NCI-H446 (cell line): ENCODE measurements around the gene SEL1L3.

Experiments
- DNase-seq, 2 experiments: peaks; one replicate each; lab custom pipeline; 2025; lab: John Stamatoyannopoulos, UW

SEL1L3 gene

DNA sequence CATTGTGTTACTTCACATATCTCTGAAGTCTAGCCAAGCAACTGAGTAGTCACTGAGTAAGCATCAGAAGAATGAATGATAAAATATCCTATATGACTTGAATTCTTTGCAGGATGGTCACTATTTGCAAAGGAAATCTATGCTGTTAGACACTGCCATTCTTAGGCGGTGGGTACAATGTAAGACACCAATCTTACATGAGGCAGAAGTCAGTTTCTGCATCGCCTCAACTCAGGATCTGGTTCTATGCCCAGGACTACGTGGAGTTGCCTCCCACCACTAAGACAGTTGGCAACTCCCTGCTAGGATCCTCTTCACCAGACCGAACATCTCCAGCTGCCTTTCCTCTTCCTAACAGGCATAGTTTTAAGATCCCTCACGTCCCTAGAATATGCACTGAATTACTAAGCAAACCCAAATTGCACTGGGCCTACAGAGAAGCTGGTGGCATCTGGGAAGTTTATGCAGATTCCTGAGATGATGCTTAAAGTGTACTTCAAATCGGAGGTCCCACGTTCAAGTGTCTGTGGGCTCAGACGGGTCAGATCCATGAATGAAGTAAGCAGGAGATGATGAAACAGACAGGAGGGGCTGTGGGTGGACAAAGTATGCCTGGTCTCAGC is 45.6 kb downstream of the SEL1L3 start:
- no peak for DNase-seq

DNA sequence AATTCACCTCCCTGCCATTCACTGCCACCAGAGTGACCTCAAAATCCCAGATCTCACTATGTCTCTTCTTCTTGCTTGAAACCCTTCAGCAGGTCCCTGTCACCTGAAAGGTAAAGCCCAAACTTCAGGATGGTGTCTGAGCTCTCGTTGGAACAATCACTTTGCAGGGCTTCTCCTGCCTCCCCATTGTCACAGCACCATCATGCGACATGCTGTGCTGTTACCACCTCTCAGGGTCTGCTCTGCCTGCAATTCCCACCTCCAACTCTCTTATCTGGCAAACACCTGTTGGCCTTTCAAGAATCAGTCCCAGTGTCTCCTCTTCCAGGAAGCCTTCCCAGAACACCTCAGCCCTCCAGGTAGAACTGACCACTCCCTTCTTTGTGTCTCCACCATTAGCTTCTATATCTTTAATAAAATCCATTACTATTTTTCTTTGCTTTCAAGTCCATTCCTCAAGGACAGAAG is 46.2 kb downstream of the SEL1L3 start:
- no peak for DNase-seq

GRCh38 chr4:25815586-25815985 is 47.2 kb downstream of the SEL1L3 start:
- DNase-seq: no peak

DNA sequence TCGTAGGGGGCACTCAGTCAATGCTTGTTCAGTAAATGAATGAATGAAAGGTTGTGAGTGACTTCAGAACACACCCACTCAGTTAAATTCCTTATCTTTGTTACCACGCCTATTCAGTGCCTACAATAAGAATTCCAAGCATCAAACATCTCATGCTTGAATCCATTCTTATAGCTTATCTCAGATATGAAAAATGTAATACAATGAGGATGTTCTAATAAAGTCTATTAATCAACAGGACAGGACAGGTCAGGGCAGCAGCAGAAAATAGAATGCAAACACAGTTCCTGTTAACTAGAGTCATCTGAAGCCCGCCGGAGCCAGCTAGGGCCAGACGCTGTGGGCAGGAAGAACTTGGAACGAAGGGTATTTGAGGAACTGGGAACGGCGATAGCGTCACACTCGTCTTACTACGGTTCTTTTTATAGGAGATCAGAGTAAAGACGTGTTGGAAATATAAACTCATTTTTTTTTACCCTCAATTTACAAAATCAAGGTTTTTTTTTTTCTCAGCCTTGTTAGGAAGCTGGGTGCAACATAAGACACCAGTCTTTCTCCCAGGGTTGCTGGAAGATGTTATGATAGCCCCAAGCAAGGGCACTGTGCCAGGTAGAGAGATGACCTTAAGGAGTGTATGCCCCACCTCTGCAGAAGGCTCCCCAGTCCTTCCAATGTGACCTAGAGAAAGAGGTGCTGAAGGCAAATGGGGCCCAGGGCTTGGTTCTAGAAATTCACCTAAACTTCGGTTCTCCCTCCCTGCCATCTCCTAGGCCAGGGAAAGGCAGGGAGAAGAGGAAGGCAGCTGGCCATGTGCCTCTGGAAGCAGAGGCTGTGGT is 48.3 kb downstream of the SEL1L3 start:
- no peak for DNase-seq

GRCh38 chr4:25813448-25814106 is 49.2 kb downstream of the SEL1L3 start:
- peak; percentile 6 to 25 for DNase-seq

GRCh38 chr4:25811841-25812240 is 50.9 kb downstream of the SEL1L3 start:
- no peak for DNase-seq

- no peak for DNase-seq
Observed at GRCh38 chr4:25811374-25811690, 51.5 kb downstream of the SEL1L3 start.

DNA sequence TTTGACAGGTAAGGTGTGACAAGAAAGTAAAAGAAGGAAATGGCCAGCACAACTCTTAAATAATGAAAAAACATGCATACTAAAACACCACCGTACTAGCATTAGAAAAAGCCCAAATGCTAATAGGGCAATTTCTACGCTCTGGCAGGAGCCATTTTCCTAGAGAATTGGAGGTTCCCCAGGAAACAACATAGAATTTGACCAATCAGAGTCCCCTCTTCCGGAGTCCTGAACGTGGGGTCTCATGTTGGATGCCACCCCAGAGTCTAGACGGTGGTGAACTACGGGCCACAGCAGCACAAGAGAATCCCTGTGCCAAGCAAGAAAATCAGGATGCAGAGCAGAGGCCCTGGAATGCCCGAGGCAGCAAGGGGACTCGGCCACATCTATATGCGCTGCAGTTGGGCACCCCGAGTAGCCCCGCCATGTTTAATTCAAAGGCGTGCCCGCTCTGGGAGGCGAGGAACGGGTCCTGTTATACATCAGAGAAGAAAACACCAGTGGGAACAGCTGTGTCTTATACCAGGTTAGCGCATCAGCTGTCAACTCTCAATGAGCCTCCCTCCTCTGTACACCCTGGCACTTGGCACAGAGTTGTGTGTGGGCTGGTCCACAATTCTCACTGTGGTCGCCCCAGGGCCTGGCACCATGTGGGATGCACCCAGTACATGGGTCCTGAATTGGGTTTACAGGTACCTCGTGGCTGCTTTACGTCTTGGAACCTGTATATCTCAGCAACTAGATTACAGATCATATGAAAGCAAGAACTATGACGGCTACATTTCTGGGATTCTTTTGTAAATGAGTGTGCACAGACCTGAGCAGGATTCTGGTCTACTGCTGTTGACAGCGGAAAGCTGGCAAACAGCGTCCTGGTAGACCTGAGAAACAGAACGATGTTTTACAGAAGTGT is 52.1 kb downstream of the SEL1L3 start:
- no peak for DNase-seq

DNA sequence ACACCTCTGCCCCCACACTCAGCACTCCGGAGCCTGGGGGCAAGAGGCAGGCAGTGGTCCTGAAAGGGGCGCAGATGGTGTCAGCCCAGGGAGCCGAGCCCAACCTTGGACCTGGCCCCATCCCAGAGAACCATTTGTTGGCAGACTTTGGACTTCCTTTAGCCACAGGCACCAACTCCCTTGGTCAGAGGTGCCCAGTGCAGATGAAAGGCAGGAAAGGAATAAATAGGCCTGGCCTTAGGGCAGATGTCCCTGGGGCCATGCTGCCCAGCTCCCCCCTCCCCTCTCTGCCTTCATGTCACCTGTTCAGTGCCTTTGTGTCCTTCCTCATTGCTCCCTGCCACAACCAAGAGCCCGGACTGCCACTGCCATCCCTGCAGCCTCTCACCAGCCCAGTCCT is 52.8 kb downstream of the SEL1L3 start:
- DNase-seq: no peak

DNA sequence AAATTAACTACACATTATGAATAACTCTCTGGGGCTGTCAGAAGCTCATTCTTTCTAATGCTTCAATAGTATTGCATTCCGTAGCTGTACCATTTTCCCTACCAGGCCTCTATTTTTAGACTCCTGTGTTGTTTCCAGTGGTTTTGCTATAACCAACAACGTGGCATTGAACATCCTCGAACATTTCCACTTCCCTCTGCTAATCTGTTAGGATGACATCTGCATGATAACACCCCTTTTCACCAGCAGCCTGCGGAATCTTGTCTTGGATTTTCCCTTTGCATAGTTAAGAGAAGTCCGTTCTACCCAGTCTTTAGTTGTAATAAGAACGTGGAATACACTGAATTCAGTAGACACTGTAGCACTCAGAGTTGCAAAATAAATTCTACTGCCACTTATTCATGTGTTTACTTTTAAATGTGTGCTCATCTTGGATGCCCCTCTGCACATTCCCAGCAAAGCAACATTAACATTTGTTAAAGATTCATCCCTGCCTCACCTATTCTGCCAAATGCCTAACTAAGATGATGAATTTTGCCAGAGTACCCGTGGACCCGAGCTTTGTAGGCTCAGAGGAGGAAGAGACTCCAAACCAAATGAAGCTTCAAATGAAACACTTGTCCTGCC is 55.6 kb downstream of the SEL1L3 start:
- DNase-seq: no peak

DNA sequence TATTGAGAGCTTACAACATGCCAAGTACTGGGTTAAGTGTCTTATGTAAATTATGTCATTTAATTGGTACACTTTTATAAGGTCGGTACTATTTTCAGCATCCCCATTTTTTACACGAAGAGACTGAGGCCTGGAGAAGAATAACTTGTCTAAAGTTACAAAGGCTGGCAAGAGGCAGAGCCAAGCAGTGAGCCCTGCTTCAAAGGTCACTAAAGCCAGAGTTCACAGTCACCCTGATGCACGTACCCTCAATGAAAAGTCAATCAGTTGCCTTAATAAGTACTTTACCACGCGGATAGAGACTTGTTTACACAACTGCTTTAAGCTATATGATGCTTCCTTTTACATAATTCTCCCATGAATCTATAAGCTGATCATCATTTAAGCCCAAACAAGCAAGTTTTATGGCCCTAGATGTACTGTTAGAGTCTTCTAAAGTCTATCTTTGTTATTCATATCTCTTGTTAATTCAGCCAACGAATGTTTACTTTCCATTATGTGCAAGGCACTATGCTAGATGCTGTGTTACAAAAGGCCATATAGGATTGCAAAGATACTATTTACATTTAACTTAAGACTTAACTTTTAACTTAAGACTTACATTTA is 57.4 kb downstream of the SEL1L3 start:
- DNase-seq: no peak

DNA sequence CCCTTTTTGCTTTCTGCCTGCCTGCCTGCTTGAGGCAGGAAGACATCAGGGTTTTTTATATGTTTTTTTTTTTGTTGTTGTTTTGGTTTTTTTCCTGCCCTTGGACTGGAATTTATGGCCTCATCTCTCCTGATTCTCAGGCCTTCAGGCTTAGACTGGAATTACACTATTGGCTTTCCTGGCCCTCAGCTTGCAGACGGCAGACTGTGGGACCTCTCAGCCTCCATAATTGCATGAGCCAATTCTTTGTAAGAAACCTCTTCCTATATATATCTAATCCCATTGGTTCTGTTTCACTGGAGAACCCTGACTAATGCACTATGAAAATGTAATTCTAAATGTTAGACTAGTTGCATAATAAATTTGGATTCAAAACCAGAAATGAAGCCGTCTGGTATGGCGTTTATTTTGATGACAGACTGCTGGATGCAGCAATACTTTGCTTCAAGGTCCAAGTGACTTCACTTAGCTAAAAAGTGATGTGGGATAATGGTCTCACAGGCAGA is 59.0 kb downstream of the SEL1L3 start:
- DNase-seq: no peak

GRCh38 chr4:25801594-25801993 is 61.2 kb downstream of the SEL1L3 start:
- DNase-seq: no peak

DNA sequence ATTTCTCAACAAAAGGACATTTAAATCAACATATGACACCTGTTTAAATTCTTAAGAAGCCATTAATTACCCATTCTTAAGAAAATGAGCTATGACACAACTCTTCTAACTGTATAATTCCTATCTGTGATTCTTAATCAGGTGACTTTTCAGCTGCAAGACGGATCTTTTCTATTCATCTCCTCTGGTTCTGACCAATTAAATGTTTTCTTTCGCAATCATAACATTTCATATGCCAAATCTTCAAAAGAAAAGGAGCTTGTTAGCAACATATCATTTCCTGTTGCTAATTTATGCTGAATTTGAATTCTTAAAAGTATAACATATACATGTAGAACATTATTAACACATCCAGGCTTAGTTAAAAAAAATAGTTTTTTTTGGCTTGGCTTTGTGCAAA is 62.5 kb downstream of the SEL1L3 start:
- no peak for DNase-seq

DNA sequence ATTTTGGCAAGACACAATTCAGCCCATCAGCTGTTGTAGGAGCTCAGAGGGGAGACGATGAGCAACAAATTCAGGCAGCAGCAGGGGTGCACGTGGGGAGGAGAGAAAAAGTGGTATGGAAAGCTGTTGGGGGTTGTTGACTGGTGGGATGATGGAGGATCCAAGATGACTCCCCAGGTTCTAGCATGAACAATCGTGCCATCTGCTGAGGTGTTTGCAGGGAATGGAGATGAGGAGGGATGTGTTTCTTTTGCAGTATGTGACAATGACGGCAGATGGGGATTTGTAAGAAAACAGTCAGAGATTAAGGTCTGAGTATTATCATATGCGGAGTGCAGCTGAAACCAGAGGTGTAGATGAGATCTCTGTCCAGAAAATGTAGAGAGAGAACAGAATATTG is 63.3 kb downstream of the SEL1L3 start:
- no peak for DNase-seq

- DNase-seq: no peak
Observed at GRCh38 chr4:25797136-25797535, 65.7 kb downstream of the SEL1L3 start.

DNA sequence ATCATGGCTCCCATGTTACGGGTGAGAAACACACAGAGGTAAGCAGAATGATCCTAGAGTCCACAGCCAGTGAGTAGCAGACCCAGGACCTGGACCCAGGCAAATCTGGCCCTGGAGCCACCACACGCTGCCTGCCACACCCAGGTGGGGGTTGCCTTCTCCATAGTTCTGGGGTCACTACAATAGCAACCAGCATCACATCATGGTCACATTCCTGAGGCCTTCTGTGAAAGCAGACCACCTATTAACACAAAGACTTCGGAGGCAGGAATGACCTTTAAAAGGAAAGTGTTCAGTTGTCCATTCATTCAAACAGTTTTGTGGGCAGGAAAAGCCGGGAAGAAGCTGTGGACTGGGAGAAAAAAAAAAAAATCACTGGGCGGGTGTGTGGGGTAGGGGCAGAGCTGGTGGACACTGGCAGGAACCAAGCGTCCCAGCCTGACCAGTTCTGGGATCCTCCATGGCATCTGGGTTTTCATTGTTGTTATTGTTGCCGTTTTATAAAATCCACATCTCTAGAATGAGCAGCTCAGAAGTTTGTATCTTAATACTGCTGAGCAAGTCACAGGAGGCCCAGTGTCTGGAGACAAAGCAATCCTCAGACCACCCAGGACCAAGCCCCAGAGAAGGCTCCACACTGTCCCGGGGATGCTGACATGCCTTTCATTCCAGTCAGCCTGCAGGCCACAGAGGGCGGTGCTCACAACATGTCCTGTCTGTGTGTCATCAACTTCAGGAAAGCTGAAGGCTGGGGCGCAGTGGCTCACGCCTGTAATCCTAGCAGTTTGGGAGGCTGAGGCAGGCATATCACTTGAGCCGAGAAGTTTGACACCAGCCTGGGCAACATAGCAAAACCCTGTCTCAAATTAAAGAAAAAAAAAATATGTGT is 67.0 kb downstream of the SEL1L3 start:
- no peak for DNase-seq

- no peak for DNase-seq
Observed at GRCh38 chr4:25795091-25795490, 67.7 kb downstream of the SEL1L3 start.

DNA sequence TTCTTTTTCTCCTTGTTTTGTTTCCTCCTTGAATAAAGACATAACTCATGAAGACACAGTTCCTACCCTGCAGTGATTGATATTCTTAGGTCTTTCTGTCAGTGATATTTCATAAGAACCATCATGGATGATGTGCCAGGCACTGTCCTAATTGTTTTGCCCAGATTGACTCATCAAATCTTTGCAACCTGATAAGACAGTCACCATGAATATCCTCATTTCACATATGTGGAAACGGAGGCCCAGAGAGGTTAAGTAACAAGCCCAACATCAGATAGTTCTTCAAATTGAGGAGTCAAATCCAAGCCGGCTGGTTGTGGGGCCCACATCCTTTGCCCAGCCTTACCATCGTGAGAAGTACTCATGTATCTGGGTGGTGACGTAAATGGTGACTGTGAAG is 69.9 kb downstream of the SEL1L3 start:
- DNase-seq: no peak

GRCh38 chr4:25792200-25792791 is 70.5 kb downstream of the SEL1L3 start:
- peak in 1 of 2 experiments; percentile 6 for DNase-seq
